DMS 273 (cell line): ENCODE data around the gene TMEM131L.
A peak's percentile ranks its signal among the peaks of the same experiment; 100 is the strongest.
"Not testable (repeated sequence)": the region's sequence is repeated elsewhere in the genome, so short reads cannot be mapped to it uniquely, and the experiment has no call there.

Source experiments
- DNase-seq: peaks from one replicate; lab custom pipeline; 2025; ENCODE audit not compliant: unreplicated experiment; lab: John Stamatoyannopoulos, UW

Gene TMEM131L

GRCh38 chr4:153566631-153567150, 100.5 kb downstream of the TMEM131L start:
- DNase-seq = no peak

- not testable (repeated sequence) for DNase-seq
These were observed 101.5 kb downstream of the TMEM131L start for GRCh38 chr4:153567660-153568059.

GRCh38 chr4:153570228-153570973, 104.2 kb downstream of the TMEM131L start:
- DNase-seq = no peak

- no peak for DNase-seq
These were observed 104.9 kb downstream of the TMEM131L start for GRCh38 chr4:153571006-153571545.

- DNase-seq = no peak
These were observed 106.4 kb downstream of the TMEM131L start for GRCh38 chr4:153572609-153573008.

GRCh38 chr4:153573221-153573620, 107.1 kb downstream of the TMEM131L start:
- DNase-seq = no peak

GRCh38 chr4:153573881-153574802, 108.0 kb downstream of the TMEM131L start:
- DNase-seq = peak; percentile 62

- DNase-seq = no peak
These were observed 110.2 kb downstream of the TMEM131L start for GRCh38 chr4:153576443-153576774.

- DNase-seq = peak; percentile 15
These were observed 110.9 kb downstream of the TMEM131L start for GRCh38 chr4:153577053-153577452.

- DNase-seq = no peak
These were observed 113.2 kb downstream of the TMEM131L start for GRCh38 chr4:153579410-153579809.

- no peak for DNase-seq
These were observed 113.7 kb downstream of the TMEM131L start for GRCh38 chr4:153579872-153580271.

GRCh38 chr4:153582954-153583702, 117.0 kb downstream of the TMEM131L start:
- DNase-seq = peak; percentile 41

GRCh38 chr4:153585026-153585425, 118.9 kb downstream of the TMEM131L start:
- no peak for DNase-seq

GRCh38 chr4:153589703-153590595, 123.8 kb downstream of the TMEM131L start:
- DNase-seq = no peak

GRCh38 chr4:153591441-153591840, 125.3 kb downstream of the TMEM131L start:
- no peak for DNase-seq

- no peak for DNase-seq
These were observed 125.9 kb downstream of the TMEM131L start for GRCh38 chr4:153592064-153592463.

GRCh38 chr4:153593161-153593560, 127.0 kb downstream of the TMEM131L start:
- DNase-seq = peak; percentile 17

GRCh38 chr4:153594210-153594609, 128.1 kb downstream of the TMEM131L start:
- no peak for DNase-seq

- DNase-seq = no peak
These were observed 129.9 kb downstream of the TMEM131L start for GRCh38 chr4:153595894-153596601.
